Suppressor macrophage treated with lipopolysaccharide for 1 hour (primary cell): Measurements from ENCODE around the gene BACH2.
A peak's percentile ranks its signal among the peaks of the same experiment; 100 is the strongest.
"Not testable (repeated sequence)": the region's sequence is repeated elsewhere in the genome, so short reads cannot be mapped to it uniquely, and the experiment has no call there.

Source experiments
- DNase-seq, 3 donors: peaks; one replicate each; pipeline ENCODE4 v3.0.0-alpha.2; 2020 to 2022

BACH2 gene

GRCh38 chr6:90090866-90091265 is 205.8 kb downstream of the BACH2 start:
- DNase-seq, result no peak

DNA sequence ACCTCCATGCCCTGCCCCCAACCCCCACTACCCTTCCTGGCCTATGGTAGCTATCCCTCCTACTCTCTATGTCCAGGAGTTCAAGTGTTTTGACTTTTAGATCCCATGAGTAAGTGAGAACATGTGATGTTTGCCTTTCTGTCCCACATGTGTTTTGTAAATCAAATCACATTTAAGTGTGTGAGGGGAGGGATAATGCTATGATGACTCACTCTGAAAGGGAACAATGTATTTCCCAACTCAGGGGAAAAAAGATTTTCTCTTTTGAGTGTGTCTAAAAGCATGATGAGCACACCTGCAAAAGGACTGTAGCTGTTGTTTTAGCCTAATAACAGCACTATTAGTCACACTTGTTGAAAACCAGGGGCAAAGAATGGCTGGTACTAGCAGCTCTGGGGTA is 208.6 kb downstream of the BACH2 start:
- peak; percentile 66 to 89 (median 89) for DNase-seq

- peak in 1 of 3 donors; percentile 39 for DNase-seq
Measured at GRCh38 chr6:90087106-90087833, 209.4 kb downstream of the BACH2 start.

DNA sequence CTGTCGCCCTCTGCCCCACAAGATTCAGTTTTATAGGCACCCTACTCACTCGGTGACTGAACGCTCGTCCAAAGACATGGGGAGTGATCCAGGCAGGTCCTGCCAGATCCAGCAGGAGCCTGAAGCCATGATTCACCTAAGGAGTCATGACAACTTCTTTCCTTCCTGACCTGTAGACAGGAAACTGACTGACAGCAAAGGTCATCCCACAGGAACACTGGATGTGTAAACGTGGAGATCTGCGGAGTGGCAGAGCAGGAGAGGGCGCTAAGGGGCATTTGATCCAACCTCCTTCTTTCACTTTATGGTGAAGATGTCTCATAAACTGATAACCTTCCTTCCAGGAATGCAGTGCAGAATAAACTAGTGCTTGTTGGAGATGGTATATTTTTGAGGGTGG is 210.1 kb downstream of the BACH2 start:
- DNase-seq, result no peak

GRCh38 chr6:90083891-90084290 is 212.8 kb downstream of the BACH2 start:
- peak; percentile 41 to 47 (median 47) for DNase-seq

DNA sequence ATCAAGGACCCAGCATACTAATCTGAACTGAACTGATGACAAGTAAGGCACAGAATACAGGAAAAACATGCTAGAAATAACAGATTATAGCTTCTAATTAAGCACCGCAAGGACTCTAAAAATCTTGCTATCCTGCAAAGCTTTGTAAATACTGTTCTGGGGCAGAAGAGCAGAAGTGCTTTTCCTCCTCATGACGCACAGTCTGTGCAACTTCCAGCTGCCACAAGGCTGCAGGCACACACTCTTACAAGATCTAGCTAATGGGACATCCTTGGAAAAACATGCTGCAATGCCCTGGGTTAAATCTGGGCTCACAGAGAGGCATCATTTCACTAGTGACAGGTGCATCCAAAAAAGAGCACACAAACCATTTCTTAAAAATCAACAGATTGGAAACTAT is 213.8 kb downstream of the BACH2 start:
- DNase-seq, result peak; percentile 39 to 55 (median 53)

DNA sequence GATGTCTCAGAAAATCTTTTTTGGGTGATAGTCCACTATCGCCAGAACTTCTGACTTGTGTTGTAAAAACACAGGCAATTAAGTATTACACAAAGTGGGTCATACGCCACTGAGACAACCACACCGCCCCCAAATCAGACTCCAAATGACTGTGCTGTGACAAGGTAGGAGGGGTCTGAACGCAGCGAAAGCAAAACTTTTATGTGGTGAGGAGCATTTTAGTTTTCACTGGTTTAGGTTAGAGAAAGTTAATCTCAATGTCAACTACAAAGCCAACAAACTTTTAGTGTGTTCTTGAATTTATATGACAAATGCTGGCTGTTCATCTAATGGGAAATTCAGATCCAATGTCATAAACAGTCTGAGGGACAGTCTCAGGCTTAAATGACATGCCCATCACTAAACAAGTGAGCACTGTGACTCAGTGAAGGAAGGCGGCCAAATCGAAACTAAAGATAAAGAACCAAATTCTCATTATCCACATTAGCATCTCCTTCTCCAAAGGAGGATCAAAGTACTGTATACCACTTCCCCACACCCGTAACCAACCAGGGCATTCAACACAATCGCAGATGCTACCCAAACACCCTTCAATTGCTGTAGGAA is 215.7 kb downstream of the BACH2 start:
- peak in 2 of 3 donors; percentile 22 to 27 for DNase-seq

DNA sequence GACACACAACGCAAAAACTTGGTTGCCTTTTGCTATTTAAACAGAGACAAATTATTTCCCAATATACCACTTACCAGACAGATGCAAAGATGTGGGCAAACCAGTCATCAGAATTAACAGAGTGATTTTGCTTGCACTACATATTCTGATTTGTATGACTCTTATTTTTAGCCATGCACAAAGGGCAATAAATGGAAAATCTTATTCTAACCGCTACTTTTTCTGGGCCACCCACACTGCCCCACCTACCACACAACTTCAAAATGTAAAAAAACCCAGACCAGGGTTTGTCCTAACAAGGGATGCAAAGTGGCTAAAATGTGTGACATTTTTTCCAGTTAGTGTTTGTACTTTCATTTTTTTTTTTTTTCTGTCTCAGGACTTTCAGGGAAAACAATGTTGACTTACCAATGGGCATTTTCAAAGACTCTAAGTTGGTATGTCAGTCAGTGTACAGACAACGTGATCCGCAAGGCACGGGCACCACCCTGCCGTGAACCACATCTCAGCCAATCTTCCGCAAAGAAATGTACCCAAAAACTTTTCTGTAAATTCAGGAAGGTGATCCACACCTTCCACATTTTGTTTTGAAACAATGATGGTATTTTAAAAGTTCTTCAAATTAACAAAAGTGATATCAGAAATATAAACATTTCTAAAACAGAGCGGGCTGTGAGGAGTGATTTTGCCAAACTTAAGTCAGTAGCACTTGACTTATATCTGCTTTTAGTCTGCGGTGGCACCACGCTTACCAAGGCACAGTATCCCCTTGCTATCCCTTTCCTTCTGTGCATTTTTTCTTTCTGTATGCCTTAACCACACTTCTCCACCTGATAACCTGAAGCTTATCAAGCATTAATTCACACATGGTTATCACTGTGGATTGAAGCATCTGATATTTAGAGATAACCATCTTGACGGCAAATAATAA is 216.8 kb downstream of the BACH2 start:
- no peak for DNase-seq

- peak; percentile 63 to 77 (median 63) for DNase-seq
Measured at GRCh38 chr6:90078513-90079289, 217.9 kb downstream of the BACH2 start.

DNA sequence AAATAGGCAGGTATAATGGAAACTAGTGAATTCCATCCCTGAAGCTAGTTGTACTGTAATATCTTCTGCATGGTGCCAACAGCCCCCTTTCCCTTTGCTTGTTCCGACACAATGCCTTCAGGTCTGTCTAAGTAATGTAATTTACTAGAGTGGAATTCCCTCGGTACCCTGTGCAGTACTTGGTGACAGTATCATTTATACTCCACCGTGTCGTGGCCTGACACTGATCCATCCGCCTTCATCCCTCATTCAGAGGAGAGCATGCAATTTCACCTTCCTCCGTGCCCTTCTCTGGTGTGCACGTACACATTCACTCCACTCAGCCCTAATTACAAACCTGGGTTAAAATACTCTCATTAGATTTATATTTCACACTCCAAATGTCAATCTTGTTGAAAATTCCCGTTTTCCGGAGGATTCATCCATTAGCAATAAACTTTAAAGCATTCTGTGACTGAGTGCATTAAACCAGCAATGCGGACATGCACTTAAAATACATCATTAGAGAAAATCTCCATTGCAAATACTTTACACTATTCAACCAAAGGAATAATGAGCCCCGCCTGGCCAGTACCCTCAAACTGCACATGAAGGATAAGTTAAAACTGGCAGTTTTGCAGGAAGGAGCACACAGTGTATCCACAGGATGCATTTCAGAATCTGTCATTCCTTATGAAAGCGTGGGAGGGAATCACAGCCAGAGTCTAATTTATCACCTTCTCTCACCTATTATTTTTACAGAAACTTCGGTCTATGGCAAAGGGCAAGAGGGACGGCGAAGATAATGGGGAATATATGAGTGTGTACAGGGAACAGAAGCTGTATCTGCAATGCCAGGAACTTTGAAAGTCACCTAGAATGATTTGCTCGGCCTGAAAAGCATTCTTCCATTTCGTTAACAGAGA is 219.9 kb downstream of the BACH2 start:
- DNase-seq, result no peak

GRCh38 chr6:90074161-90074850 is 222.3 kb downstream of the BACH2 start:
- no peak for DNase-seq

- DNase-seq, result no peak
Measured at GRCh38 chr6:90072935-90073464, 223.6 kb downstream of the BACH2 start.

- no peak for DNase-seq
Measured at GRCh38 chr6:90072501-90072900, 224.1 kb downstream of the BACH2 start.

- no peak for DNase-seq
Measured at GRCh38 chr6:90068703-90069523, 227.7 kb downstream of the BACH2 start.

- peak; percentile 72 to 73 (median 73) for DNase-seq
Measured at GRCh38 chr6:90068264-90068663, 228.4 kb downstream of the BACH2 start.

DNA sequence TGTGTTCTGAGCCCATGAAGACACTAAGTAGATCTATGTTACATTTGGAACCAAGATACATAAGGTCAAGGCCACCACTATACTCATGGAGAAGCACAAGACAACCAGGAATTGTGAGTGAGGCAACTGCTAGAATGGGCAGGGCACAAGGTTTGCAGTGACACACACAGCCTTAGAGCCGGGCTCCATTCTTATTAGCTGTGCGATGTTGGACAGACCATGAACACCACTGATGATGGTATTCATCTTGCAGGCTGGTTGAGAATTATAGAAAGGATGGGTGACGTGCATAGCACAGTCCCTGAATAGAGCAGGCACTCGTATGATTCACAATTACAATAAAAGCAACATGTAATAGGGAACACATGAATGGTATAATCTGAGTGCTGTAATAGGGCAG is 229.9 kb downstream of the BACH2 start:
- no peak for DNase-seq

DNA sequence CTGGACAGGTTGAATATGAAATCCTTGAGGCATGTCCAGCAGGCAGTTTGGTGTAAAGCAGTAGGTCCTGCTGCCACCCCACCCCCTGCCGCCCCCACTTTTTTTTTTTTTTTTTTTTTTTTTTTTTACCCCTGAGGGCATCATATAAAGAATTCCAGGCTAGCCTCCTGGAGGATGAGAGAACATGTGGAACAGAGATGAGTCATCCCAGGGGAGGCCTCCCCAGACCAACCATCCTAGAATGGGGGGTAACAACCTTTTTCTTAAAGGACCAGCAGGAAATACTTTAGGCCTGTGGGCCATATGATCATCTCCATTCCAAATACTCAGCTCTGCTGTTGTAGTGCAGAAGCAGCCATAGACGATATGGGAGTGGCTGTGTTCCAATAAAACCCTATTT is 231.5 kb downstream of the BACH2 start:
- no peak for DNase-seq

DNA sequence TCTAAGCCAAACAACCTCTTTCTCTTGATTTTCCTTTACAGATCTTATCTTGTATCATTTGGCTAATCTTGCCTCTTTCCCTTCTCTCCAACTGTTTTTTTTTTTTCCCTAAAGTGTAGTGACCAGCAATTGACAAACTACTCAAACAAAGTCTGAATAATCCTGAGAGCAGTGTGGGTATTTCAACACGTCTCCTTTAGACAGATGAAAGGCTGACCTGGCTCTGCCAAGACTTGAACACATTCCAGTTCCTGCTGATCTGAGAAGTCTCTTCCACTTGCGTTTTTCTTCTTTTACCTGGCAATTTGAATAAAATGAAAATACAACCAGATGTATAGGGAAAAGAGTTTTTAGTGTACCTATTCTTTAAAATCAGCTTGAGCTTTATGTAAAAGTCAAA is 234.0 kb downstream of the BACH2 start:
- DNase-seq, result no peak

DNA sequence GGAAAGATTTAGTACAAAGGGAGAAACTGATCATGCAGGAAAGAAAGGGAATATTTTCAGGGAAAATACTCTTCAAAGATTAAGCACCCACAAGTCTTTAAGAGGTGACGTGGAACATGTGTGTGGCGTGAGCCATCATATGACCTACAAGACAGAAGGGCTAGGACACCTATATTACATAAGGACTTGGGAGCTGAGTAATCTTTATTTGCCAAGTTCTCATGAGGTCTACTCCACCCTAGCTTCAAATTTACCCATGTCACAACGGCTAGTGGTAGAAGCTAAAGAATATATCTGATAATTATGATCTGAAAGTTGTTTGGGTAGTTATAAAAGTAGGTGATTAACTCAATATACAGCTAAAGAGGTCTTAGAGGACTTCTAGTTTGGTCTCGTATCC is 234.6 kb downstream of the BACH2 start:
- no peak for DNase-seq

DNA sequence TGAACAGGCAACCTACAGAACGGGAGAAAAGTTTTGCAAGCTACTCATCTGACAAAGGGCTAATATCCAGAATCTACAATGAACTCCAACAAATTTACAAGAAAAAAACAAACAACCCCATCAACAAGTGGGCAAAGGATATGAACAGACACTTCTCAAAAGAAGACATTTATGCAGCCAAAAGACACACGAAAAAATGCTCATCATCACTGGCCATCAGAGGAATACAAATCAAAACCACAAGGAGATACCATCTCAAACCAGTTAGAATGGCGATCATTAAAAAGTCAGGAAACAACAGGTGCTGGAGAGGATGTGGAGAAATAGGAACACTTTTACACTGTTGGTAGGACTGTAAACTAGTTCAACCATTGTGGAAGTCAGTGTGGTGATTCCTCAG is 237.5 kb downstream of the BACH2 start:
- DNase-seq, result not testable (repeated sequence)
